Neural crest cell (in vitro differentiated cells): Measurements from ENCODE around the gene FMC1. TPM values are rescaled to one million over a fixed set of nuclear protein-coding genes. Genes with fewer than 3 reads are reported as not detected.

Experiments
- DNase-seq: peaks from one replicate; pipeline ENCODE4 v3.0.0; 2021; ENCODE audit warnings: low read depth, mixed read lengths, low spot score
- H3K27ac Mint-ChIP-seq: one replicate; pipeline ENCODE4 v1.8.0; 2021; ENCODE audit warnings: mild to moderate bottlenecking, mixed read lengths; ENCODE audit not compliant: unreplicated experiment
- H3K27me3 Mint-ChIP-seq: 2 replicates; pipeline ENCODE4 v1.8.0; 2021; ENCODE audit warnings: low read depth, mild to moderate bottlenecking, mixed read lengths
- H3K36me3 Mint-ChIP-seq: 2 replicates; pipeline ENCODE4 v1.8.0; 2021; ENCODE audit warnings: low read depth, mild to moderate bottlenecking, mixed read lengths
- H3K4me1 Mint-ChIP-seq: 2 replicates; pipeline ENCODE4 v1.8.0; 2021; ENCODE audit warnings: mixed read lengths
- H3K4me3 Mint-ChIP-seq: one replicate; pipeline ENCODE4 v1.8.0; 2021; ENCODE audit warnings: mild to moderate bottlenecking, mixed read lengths
- H3K9me3 Mint-ChIP-seq: 2 replicates; pipeline ENCODE4 v1.8.0; 2021; ENCODE audit warnings: mixed read lengths
- total RNA-seq: library from RNA; stranded (reverse); gene quantifications from 2 replicates; pipeline ENCODE4 v1.2.1, GENCODE V29; 2021
- TF ChIP-seq, protein P1 (sequence below): fragments of 200-600 bp; sonication (generic); conservative IDR thresholded peaks from 2 replicates; pipeline ENCODE4 v1.5.0; 2021; ENCODE audit warnings: antibody characterized with exemption, mild to moderate bottlenecking

Gene FMC1
- total RNA-seq, 1 donor from 2014 or later, result 24.8 TPM

DNA sequence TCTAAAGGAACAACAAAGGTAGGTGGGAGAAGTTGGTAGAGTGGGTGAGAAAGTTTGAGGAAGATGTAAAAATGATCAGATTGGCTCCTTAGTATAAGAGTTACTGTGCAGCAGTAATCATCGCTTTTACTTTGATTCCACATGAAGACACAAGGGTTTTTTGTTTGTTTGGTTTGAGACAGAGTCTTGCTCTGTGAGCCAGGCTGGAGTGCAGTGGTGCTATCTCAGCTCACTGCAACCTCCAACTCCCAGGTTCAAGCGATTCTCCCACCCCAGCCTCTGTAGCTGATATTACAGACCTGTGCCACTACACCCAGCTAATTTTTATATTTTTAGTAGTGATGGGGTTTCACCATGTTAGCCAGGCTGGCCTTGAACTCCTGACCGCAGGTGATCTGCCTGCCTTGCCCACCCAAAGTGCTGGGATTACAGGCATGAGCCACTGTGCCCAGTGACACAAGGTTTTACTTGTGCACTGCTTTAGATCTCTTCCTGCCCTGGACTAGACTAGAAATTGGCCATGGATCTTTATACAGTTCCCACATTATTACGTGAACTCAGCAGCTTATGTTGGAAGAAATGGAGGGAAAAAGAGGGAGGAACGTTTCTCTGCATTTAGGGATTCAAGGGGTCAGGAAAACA, 29.3 kb downstream of the FMC1 start:
- Mint-ChIP-seq H3K27ac (no peak overlapping the region), H3K36me3 (no peaks in the 10 kb centered on the region), H3K4me3 (no peak overlapping the region), H3K27me3 (no peaks in the 10 kb centered on the region), H3K4me1 (peaks cover 29% of the 10 kb centered on the region), H3K9me3 (no peaks in the 10 kb centered on the region)
- no peak for DNase-seq
- TF ChIP-seq, protein P1, sequence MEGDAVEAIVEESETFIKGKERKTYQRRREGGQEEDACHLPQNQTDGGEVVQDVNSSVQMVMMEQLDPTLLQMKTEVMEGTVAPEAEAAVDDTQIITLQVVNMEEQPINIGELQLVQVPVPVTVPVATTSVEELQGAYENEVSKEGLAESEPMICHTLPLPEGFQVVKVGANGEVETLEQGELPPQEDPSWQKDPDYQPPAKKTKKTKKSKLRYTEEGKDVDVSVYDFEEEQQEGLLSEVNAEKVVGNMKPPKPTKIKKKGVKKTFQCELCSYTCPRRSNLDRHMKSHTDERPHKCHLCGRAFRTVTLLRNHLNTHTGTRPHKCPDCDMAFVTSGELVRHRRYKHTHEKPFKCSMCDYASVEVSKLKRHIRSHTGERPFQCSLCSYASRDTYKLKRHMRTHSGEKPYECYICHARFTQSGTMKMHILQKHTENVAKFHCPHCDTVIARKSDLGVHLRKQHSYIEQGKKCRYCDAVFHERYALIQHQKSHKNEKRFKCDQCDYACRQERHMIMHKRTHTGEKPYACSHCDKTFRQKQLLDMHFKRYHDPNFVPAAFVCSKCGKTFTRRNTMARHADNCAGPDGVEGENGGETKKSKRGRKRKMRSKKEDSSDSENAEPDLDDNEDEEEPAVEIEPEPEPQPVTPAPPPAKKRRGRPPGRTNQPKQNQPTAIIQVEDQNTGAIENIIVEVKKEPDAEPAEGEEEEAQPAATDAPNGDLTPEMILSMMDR, result no peak

DNA sequence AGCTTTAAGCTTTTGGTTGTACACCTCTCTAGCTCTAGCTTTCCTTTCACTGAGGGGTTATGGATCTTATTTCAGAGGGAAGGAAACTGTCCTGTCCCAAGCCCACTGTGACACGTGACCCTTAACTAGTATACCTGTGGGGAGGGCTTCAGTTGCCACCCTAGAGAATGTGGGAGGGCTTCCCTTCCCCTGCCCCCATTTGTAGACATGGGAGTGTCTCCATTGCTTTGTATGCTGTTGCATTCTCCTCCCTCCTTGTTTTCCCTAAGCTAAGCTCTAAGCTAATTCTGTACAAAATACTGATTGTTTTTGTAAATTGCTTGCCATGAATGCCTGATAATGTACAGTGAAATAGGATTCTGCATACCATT, 29.8 kb downstream of the FMC1 start:
- Mint-ChIP-seq H3K36me3 (no peaks in the 10 kb centered on the region), H3K9me3 (no peaks in the 10 kb centered on the region), H3K4me1 (peaks cover 28% of the 10 kb centered on the region), H3K4me3 (no peak overlapping the region), H3K27ac (no peak overlapping the region), H3K27me3 (no peaks in the 10 kb centered on the region)
- TF ChIP-seq, protein P1, result no peak
- no peak for DNase-seq

DNA sequence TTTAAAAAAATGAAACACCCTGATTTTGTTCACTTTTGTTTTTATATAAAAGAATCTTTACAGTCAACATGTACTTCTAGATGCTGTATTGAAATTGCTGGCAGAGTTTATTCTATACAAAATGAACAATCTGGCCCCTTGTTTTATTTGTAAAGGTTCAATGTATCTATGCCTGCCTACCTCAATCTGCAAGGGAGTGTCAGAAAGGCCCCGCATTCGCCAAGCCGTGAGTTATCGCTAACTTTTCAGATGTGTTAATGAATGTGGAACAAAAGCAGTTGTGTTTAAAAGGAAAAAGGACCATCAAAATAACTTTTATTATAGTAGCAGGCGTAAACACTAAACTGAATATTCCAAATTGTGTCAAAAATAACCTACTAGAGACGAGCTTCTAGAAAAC, 33.1 kb downstream of the FMC1 start:
- Mint-ChIP-seq H3K27me3 (no peaks in the 10 kb centered on the region), H3K4me3 (no peak overlapping the region), H3K4me1 (peaks cover 23% of the 10 kb centered on the region), H3K9me3 (no peaks in the 10 kb centered on the region), H3K36me3 (peaks cover 6% of the 10 kb centered on the region), H3K27ac (no peak overlapping the region)
- TF ChIP-seq, protein P1, result no peak
- no peak for DNase-seq

DNA sequence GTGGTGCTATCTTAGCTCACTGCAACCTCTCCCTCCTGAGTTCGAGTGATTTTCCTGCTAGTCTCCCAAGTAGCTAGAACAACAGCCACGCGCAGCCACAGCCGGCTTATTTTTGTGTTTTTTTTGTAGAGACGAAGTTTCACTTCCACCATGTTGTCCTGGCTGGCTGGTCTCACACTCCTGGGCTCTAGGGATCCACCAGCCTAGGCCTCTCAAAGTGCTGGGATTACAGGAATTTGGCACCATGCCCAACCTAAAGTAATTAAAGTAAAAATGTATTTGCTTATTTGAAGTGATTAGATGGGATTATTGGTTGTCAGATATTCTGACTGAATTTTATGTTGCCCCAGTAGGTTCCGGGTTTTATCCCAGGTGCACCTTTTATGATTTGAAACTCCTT, 41.3 kb downstream of the FMC1 start:
- H3K36me3 Mint-ChIP-seq, result peaks cover 7% of the 10 kb centered on the region

DNA sequence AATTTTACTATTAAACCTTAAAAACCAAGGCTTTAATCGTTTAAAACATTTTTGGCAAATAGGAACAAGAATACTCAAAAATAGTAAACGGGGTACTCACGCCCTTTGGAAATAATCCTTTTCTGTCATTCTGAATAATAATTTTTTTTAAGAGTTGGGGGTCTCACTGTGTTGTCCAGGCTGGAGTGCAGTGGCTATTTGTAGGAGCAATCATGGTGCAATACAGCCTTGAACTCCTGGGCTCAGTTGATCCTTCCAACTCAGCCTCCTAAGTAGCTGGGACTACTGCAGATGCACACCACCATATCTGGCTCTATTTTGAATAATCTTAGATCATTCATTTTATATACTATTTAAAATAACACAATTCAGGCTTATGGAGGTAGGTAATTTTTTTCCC, 43.5 kb downstream of the FMC1 start:
- Mint-ChIP-seq H3K27me3 (no peaks in the 10 kb centered on the region), H3K27ac (no peak overlapping the region), H3K9me3 (no peaks in the 10 kb centered on the region), H3K36me3 (peaks cover 8% of the 10 kb centered on the region), H3K4me1 (no peaks in the 10 kb centered on the region), H3K4me3 (no peak overlapping the region)
- TF ChIP-seq, protein P1, result no peak
- no peak for DNase-seq

More for the DNA sequence above, 41.3 kb downstream of the FMC1 start:
- Mint-ChIP-seq H3K4me1 (no peaks in the 10 kb centered on the region), H3K27ac (no peak overlapping the region), H3K27me3 (no peaks in the 10 kb centered on the region), H3K4me3 (no peak overlapping the region), H3K9me3 (no peaks in the 10 kb centered on the region)
- no peak for DNase-seq
- TF ChIP-seq, protein P1, result no peak
